Body of pancreas (tissue), 4 donors: ENCODE measurements around the gene CYGB.

ENCODE experiments used
- POLR2A ChIP-seq, 3 donors: fragments of 450-650 bp; IDR thresholded peaks; one replicate each; pipeline ENCODE4 v1.6.1; 2016; ENCODE audit warnings: antibody characterized with exemption in 3 of 3, mild to moderate bottlenecking in 2 of 3
- TF ChIP-seq, protein P1 (sequence below), 7 experiments: fragments of 450-650 bp in 4 of 7; fragments of 200-600 bp in 3 of 7; sonication (generic) in 3 of 7; IDR thresholded peaks; one replicate each; pipeline ENCODE4 v1.5.1; 2016 to 2019; ENCODE audit warnings: antibody characterized with exemption in 7 of 7

DNA sequence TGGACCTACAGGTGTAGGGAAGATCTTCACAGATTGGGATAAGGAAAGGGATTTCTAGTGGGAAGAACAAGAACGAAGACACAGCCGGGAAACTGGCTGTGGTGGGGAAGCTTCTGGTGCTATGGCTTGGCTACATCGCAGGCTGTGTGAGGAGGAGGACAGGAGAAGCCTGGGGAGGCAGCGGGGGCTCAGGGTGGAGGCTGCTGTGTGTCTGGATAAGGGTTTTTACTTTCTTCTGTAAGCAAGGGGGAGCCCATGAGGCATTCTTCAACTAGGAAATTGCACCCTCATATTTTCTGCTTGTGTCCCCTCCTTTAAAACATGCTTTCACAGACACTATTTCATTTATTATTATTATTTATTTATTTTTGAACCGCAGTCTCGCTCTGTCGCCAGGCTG lies 33.4 kb downstream of the CYGB start:
- no peak for TF ChIP-seq POLR2A (IDR thresholded peaks at IDR 0.05)
- TF ChIP-seq, protein P1, sequence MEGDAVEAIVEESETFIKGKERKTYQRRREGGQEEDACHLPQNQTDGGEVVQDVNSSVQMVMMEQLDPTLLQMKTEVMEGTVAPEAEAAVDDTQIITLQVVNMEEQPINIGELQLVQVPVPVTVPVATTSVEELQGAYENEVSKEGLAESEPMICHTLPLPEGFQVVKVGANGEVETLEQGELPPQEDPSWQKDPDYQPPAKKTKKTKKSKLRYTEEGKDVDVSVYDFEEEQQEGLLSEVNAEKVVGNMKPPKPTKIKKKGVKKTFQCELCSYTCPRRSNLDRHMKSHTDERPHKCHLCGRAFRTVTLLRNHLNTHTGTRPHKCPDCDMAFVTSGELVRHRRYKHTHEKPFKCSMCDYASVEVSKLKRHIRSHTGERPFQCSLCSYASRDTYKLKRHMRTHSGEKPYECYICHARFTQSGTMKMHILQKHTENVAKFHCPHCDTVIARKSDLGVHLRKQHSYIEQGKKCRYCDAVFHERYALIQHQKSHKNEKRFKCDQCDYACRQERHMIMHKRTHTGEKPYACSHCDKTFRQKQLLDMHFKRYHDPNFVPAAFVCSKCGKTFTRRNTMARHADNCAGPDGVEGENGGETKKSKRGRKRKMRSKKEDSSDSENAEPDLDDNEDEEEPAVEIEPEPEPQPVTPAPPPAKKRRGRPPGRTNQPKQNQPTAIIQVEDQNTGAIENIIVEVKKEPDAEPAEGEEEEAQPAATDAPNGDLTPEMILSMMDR (IDR thresholded peaks at IDR 0.05), result no peak
